KMS-11 (cell line): ENCODE measurements around the gene RASGRF2.

Experiments
- H2AFZ ChIP-seq: fragments of 200-600 bp; sonication (generic); 2 replicates; pipeline ENCODE4 v1.6.1; 2016; ENCODE audit warnings: antibody characterized with exemption, mixed run types, low read depth
- H3K27ac ChIP-seq: fragments of 200-600 bp; sonication (generic); 2 replicates; pipeline ENCODE4 v1.6.1; 2016; ENCODE audit warnings: mild to moderate bottlenecking, mixed run types
- H3K27me3 ChIP-seq: fragments of 200-600 bp; sonication (generic); 2 replicates; pipeline ENCODE4 v1.6.1; 2017; ENCODE audit warnings: mild to moderate bottlenecking, low read depth, mixed run types, moderate library complexity; ENCODE audit not compliant: insufficient read depth
- H3K36me3 ChIP-seq: fragments of 200-600 bp; sonication (generic); 2 replicates; pipeline ENCODE4 v1.6.1; 2017; ENCODE audit warnings: mild to moderate bottlenecking, mixed run types; ENCODE audit not compliant: insufficient read depth
- H3K4me1 ChIP-seq: fragments of 200-600 bp; sonication (generic); 2 replicates; pipeline ENCODE4 v1.6.1; 2016; ENCODE audit warnings: mild to moderate bottlenecking, low read depth, mixed run types; ENCODE audit not compliant: poor library complexity, severe bottlenecking
- H3K4me2 ChIP-seq: fragments of 200-600 bp; sonication (generic); 2 replicates; pipeline ENCODE4 v1.7.0; 2016; ENCODE audit warnings: mild to moderate bottlenecking, mixed run types
- H3K4me3 ChIP-seq: fragments of 200-600 bp; sonication (generic); IDR thresholded peaks from 2 replicates; pipeline ENCODE4 v1.6.1; 2017; ENCODE audit warnings: low read depth, low read length, mixed read lengths; ENCODE audit not compliant: insufficient read depth
- H3K79me2 ChIP-seq: fragments of 200-600 bp; sonication (generic); 2 replicates; pipeline ENCODE4 v1.6.1; 2016; ENCODE audit warnings: low read depth, mixed run types; ENCODE audit not compliant: insufficient read depth
- H3K9ac ChIP-seq: fragments of 200-600 bp; sonication (generic); 2 replicates; pipeline ENCODE4 v1.6.1; 2016; ENCODE audit warnings: mild to moderate bottlenecking, mixed run types
- H4K20me1 ChIP-seq: fragments of 200-600 bp; sonication (generic); 2 replicates; pipeline ENCODE4 v1.6.1; 2016; ENCODE audit warnings: mild to moderate bottlenecking, mixed run types; ENCODE audit not compliant: insufficient read depth
- CTCF ChIP-seq: fragments of 200-600 bp; sonication (generic); conservative IDR thresholded peaks from 2 replicates; pipeline ENCODE4 v1.6.1; 2017; ENCODE audit warnings: low read depth, mild to moderate bottlenecking, antibody characterized with exemption, low read length, moderate library complexity, mixed read lengths

The RASGRF2 gene

GRCh38 chr5:81189875-81190498 lies 229.8 kb downstream of the RASGRF2 start:
- Histone ChIP-seq H3K27ac (no peak overlapping the region), H4K20me1 (no peaks in the 10 kb centered on the region), H3K4me1 (no peaks in the 10 kb centered on the region), H3K9ac (no peak overlapping the region), H3K4me3 (no peak overlapping the region), H3K79me2 (no peaks in the 10 kb centered on the region), H3K36me3 (no peaks in the 10 kb centered on the region), H3K4me2 (no peak overlapping the region), H2AFZ (no peak overlapping the region), H3K27me3 (no peaks in the 10 kb centered on the region)
- TF ChIP-seq CTCF: no peak

DNA sequence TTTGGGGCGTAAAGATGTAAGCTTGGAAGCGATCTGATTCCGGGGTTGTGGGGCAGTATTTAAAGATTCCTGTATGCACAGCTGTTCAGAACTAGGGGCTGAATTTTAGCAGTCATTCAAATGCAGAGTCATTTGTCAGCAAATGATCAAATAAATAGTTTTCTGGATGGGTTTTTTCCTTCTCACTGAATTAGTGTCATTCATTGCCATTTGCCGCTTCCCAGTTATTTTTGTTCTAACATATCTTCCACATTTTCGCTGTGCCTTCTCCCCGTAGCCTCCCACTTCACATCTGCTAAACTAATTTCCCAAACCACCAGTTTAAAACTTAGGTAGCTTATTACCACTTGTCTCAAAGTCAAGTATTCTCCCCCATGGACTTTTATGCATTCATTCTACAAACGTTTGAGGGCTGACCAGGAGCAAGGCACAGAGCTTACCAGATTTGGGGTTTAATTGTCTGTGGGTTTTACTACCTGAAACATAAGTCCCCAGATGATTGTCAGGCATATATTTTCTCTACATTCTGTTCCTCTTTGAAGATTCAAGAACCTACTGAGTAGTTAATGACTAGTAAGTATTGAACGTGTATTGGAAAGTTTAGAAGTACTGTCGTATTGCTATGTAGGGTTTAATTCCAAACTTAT lies 231.7 kb downstream of the RASGRF2 start:
- Histone ChIP-seq H4K20me1 (no peaks in the 10 kb centered on the region), H3K27me3 (no peaks in the 10 kb centered on the region), H3K9ac (no peak overlapping the region), H3K79me2 (no peaks in the 10 kb centered on the region), H3K36me3 (no peaks in the 10 kb centered on the region), H3K27ac (no peak overlapping the region), H2AFZ (no peak overlapping the region), H3K4me2 (no peak overlapping the region), H3K4me1 (no peaks in the 10 kb centered on the region), H3K4me3 (no peak overlapping the region)
- TF ChIP-seq CTCF: no peak

GRCh38 chr5:81192373-81192750 lies 232.2 kb downstream of the RASGRF2 start:
- H3K9ac ChIP-seq: no peak overlapping the region
- H3K4me1 ChIP-seq: no peaks in the 10 kb centered on the region
- H3K27ac ChIP-seq: no peak overlapping the region
- H3K27me3 ChIP-seq: no peaks in the 10 kb centered on the region
- H3K4me2 ChIP-seq: no peak overlapping the region
- H4K20me1 ChIP-seq: no peaks in the 10 kb centered on the region
- no peak overlapping the region for H2AFZ ChIP-seq
- TF ChIP-seq CTCF: no peak
- no peaks in the 10 kb centered on the region for H3K79me2 ChIP-seq
- no peaks in the 10 kb centered on the region for H3K36me3 ChIP-seq
- no peak overlapping the region for H3K4me3 ChIP-seq

DNA sequence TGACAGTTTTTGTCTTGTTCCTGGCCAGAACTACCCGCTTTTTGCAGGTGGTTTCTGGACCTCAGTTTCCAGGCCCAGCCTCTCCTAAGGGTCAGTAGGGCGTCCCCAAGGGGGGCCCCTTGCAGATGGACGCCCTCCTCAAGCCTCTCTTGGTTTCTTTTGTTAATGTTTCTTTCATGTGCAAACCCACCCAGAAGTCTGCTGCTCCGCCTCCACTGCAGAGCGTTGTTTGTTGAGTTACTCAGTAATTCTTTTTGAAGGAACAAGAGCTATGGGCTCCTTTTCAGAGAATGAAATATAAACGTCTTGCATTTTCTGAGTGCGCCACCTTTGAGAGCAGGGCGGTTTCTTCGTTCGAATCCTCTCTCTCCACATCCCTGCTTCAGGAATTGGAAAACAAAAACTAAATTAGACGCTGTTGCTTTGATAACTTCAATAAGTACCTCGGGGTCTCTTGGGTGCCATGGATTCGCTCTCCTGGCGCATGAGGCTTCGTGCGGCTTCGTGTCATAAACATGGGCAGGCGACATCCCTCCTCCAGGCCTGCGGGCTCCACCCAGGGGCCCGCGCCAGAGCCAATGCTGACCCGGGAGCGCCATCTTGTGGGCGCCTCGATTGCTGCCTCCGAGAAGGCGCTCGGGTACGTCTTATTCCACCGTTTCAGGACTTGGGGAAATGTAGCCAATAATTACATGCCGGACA lies 234.6 kb downstream of the RASGRF2 start:
- Histone ChIP-seq H3K4me3 (no peak overlapping the region), H3K27ac (no peak overlapping the region), H3K79me2 (no peaks in the 10 kb centered on the region), H4K20me1 (no peaks in the 10 kb centered on the region), H3K36me3 (no peaks in the 10 kb centered on the region), H3K4me1 (no peaks in the 10 kb centered on the region), H3K27me3 (no peaks in the 10 kb centered on the region), H3K9ac (no peak overlapping the region), H2AFZ (0 out of 2 replicates have a peak overlapping the region, but pooled peaks have one; percentile 31), H3K4me2 (no peak overlapping the region; the same call in 1 of the 2 replicates)
- TF ChIP-seq CTCF: peak; percentile 93
